B cell (primary cell): Measurements from ENCODE around the gene DSCAML1.

Experiments
- EZH2 ChIP-seq: IDR thresholded peaks from 2 replicates; pipeline ENCODE4 v1.6.1; 2012; ENCODE audit warnings: borderline replicate concordance, low read depth, mild to moderate bottlenecking, moderate library complexity, low read length; ENCODE audit not compliant: insufficient read depth, poor library complexity, severe bottlenecking
- TF ChIP-seq, protein P1 (sequence below): fragments of 200-600 bp; IDR thresholded peaks from one replicate; pipeline ENCODE4 v1.8.0; 2022; ENCODE audit warnings: antibody characterized with exemption, mild to moderate bottlenecking

DNA sequence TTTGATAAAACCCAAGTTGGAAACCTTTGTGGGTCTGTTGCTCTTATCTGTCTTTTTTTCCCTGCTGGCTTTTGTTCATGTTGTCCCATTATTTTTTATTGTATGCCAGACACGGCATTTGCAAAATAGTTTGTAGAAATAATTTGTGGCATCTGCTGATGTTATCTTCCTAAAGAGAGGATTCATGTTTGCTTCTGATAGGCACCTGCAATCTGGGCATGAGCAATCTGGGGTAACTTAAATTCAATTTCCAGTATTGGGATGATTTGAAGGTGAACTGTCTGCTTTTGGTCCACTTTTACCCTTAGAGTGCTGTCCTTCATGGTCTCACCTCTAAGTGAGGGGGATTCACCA, 342.5 kb downstream of the DSCAML1 start:
- no peak for TF ChIP-seq EZH2
- TF ChIP-seq, protein P1, sequence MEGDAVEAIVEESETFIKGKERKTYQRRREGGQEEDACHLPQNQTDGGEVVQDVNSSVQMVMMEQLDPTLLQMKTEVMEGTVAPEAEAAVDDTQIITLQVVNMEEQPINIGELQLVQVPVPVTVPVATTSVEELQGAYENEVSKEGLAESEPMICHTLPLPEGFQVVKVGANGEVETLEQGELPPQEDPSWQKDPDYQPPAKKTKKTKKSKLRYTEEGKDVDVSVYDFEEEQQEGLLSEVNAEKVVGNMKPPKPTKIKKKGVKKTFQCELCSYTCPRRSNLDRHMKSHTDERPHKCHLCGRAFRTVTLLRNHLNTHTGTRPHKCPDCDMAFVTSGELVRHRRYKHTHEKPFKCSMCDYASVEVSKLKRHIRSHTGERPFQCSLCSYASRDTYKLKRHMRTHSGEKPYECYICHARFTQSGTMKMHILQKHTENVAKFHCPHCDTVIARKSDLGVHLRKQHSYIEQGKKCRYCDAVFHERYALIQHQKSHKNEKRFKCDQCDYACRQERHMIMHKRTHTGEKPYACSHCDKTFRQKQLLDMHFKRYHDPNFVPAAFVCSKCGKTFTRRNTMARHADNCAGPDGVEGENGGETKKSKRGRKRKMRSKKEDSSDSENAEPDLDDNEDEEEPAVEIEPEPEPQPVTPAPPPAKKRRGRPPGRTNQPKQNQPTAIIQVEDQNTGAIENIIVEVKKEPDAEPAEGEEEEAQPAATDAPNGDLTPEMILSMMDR, result no peak
